Osteocyte (in vitro differentiated cells): ENCODE results near the gene NPR2. TPM values are rescaled to one million over a fixed set of nuclear protein-coding genes. Genes with fewer than 3 reads are reported as not detected.
A peak's percentile ranks its signal among the peaks of the same experiment; 100 is the strongest.

ENCODE experiments used
- DNase-seq: peaks from one replicate; pipeline ENCODE4 v3.0.0; 2021; ENCODE audit warnings: mixed read lengths; ENCODE audit not compliant: unreplicated experiment; ENCODE audit errors: extremely low spot score
- H3K27ac Mint-ChIP-seq: one replicate; pipeline ENCODE4 v1.8.0; 2021; ENCODE audit warnings: mild to moderate bottlenecking, mixed read lengths; ENCODE audit not compliant: unreplicated experiment
- H3K27me3 Mint-ChIP-seq: one replicate; pipeline ENCODE4 v1.8.0; 2021; ENCODE audit warnings: mixed read lengths; ENCODE audit not compliant: unreplicated experiment
- H3K36me3 Mint-ChIP-seq: one replicate; pipeline ENCODE4 v1.8.0; 2021; ENCODE audit warnings: mixed read lengths; ENCODE audit not compliant: unreplicated experiment
- H3K4me1 Mint-ChIP-seq: one replicate; pipeline ENCODE4 v1.8.0; 2021; ENCODE audit warnings: mixed read lengths; ENCODE audit not compliant: unreplicated experiment
- H3K4me3 Mint-ChIP-seq: one replicate; pipeline ENCODE4 v1.8.0; 2021; ENCODE audit warnings: mild to moderate bottlenecking, moderate library complexity, mixed read lengths; ENCODE audit not compliant: unreplicated experiment
- H3K9me3 Mint-ChIP-seq: one replicate; pipeline ENCODE4 v1.8.0; 2021; ENCODE audit warnings: mixed read lengths; ENCODE audit not compliant: unreplicated experiment
- total RNA-seq: library from RNA; stranded (reverse); gene quantifications from 2 replicates; pipeline ENCODE4 v1.2.1, GENCODE V29; 2021
- TF ChIP-seq, protein P1 (sequence below): fragments of 200-600 bp; sonication (generic); IDR thresholded peaks from 2 replicates; pipeline ENCODE4 v1.5.0; 2021; ENCODE audit warnings: antibody characterized with exemption, mild to moderate bottlenecking, moderate library complexity

Gene NPR2
- total RNA-seq, 1 donor from 2014 or later = 28.1 TPM

DNA sequence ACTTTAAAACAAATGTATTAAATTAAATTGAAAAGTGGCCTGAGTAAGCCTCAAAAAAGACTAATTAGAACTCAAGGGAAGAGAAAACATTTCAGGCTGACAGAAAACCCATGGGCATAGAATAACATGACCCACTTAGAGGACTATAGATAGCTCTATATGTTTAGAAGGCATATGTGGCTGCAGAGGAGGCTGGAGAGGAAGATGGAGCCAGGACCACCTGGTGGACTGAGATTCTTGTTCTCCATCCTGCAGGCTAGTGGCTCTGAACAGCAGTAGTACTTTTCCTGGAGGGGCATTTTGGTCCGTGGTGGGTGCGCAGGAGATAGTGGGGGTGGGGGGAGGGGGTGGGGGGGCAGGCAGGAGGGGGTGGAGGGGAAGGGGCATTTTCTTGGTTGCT lies 10.3 kb upstream of the NPR2 start:
- TF ChIP-seq, protein P1, sequence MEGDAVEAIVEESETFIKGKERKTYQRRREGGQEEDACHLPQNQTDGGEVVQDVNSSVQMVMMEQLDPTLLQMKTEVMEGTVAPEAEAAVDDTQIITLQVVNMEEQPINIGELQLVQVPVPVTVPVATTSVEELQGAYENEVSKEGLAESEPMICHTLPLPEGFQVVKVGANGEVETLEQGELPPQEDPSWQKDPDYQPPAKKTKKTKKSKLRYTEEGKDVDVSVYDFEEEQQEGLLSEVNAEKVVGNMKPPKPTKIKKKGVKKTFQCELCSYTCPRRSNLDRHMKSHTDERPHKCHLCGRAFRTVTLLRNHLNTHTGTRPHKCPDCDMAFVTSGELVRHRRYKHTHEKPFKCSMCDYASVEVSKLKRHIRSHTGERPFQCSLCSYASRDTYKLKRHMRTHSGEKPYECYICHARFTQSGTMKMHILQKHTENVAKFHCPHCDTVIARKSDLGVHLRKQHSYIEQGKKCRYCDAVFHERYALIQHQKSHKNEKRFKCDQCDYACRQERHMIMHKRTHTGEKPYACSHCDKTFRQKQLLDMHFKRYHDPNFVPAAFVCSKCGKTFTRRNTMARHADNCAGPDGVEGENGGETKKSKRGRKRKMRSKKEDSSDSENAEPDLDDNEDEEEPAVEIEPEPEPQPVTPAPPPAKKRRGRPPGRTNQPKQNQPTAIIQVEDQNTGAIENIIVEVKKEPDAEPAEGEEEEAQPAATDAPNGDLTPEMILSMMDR = no peak
- Mint-ChIP-seq H3K9me3 (no peaks in the 10 kb centered on the region), H3K36me3 (no peaks in the 10 kb centered on the region), H3K27me3 (peaks cover 47% of the 10 kb centered on the region), H3K27ac (no peak overlapping the region), H3K4me3 (no peak overlapping the region), H3K4me1 (no peaks in the 10 kb centered on the region)
- DNase-seq = no peak

DNA sequence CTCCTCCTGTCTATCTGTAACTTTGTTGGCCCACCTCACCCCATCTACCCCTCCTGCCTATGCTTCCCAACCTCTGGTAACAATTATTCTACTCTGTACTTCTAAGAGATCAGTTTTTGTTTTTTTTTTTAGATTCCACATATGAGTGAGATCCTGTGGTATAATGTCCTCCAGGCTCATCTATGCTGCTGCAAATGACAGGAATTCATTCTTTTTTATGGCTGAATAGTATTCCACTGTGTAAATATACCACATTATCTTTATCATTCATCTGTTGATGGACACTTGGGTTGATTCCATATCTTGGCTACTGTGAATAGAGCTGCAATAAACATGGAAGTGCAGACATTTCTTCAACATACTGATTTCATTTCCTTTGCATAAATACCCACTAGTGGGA lies 8.0 kb upstream of the NPR2 start:
- TF ChIP-seq, protein P1 = no peak
- no peak for DNase-seq
- Mint-ChIP-seq H3K36me3 (no peaks in the 10 kb centered on the region), H3K4me1 (no peaks in the 10 kb centered on the region), H3K4me3 (no peak overlapping the region), H3K27me3 (peaks cover 47% of the 10 kb centered on the region), H3K9me3 (no peaks in the 10 kb centered on the region), H3K27ac (no peak overlapping the region)

DNA sequence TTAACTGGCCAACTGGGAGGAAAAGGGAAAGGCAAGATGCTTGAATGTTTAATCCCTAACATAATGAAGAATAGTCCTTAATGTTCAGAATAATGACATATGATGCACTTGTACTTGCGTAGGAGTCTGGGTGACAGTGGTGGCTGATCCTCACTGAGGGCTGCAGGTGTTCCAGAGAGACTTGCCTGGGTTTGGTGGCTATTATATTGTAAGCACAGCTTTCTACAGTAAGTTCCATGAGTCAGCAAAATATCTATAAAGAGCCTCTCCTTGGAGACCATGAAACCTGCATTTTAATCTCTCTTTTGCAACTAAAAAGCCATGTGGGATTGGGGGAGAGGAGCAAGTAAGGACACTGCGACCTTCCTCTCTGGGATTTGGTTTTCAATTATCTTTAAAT lies 1.9 kb upstream of the NPR2 start:
- DNase-seq = no peak
- H3K36me3 Mint-ChIP-seq = peaks cover 2% of the 10 kb centered on the region
- TF ChIP-seq, protein P1 = no peak
- no peak overlapping the region for H3K27ac Mint-ChIP-seq
- H3K4me1 Mint-ChIP-seq = peaks cover 28% of the 10 kb centered on the region
- H3K4me3 Mint-ChIP-seq = no peak overlapping the region
- peaks cover 12% of the 10 kb centered on the region for H3K27me3 Mint-ChIP-seq
- no peaks in the 10 kb centered on the region for H3K9me3 Mint-ChIP-seq

DNA sequence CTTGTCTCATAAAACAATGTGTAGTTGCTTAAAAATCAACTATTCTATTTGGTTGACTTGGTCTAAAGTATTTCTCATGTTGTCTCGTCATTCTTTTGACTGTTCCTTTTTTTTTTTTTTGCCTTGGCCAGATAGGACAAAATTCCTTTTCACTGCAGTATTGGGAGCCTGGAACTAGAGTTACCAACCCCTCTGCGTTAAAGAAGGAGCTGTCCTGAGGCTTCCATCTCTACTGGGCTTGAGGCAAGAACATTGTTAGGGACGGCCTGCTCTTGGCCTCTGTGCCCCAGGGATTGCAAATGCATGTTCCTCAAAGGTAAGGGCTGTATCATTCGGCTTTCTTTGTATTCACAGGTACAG lies 1.4 kb upstream of the NPR2 start:
- Mint-ChIP-seq H3K4me1 (peaks cover 32% of the 10 kb centered on the region), H3K9me3 (no peaks in the 10 kb centered on the region), H3K27ac (no peak overlapping the region), H3K27me3 (peaks cover 12% of the 10 kb centered on the region), H3K4me3 (no peak overlapping the region), H3K36me3 (peaks cover 2% of the 10 kb centered on the region)
- TF ChIP-seq, protein P1 = no peak
- no peak for DNase-seq

DNA sequence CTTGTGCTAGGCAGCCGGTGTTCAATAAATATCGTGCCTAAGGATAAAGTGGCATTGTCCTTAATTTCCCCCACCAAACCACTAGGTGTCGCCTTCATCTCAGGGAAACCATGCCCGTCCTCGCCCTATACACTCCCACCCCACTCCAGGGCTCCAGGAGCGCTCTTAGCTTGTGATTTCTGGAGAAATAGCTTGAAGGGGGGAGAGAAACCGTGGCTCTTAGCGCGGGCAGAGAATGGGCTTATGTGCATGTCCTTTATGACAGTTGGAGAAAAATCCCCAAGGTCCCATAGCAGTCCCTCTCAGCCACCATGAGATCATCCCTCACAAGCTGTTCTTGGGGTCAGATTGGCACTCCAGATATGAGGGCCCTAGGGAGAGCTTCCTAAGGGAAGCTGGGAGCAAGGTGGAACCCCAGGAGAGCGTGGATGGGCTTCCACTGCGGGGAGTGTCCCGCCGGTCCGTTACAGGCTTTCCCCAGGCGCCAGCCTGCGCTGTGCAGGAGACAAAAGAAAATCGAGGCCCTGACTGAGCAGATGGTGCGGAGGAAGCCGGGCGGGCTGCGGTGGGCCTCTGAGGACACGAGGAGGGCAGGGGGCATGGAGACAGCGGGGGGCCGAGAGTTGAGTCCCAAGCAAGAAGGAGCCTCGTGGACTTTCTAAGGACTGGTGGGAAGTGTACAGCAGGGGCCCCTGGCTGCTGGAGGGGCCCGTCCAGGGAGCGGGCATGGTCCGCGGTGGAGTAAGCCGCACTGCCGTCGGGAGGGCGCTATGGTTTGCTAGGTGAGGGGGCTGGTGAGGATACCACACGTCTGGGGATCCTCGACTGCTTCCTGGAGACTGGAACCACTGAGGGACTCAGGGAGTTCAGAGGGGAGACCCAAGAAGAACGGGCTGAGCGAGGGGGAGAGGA lies 750 bp upstream of the NPR2 start:
- no peaks in the 10 kb centered on the region for H3K9me3 Mint-ChIP-seq
- DNase-seq = peak; percentile 89
- H3K27me3 Mint-ChIP-seq = peaks cover 8% of the 10 kb centered on the region
- H3K27ac Mint-ChIP-seq = peak overlapping the region; percentile 73
- H3K4me3 Mint-ChIP-seq = peak overlapping the region; percentile 72
- peaks cover 37% of the 10 kb centered on the region for H3K4me1 Mint-ChIP-seq
- TF ChIP-seq, protein P1 = peak; percentile 86
- peaks cover 2% of the 10 kb centered on the region for H3K36me3 Mint-ChIP-seq
